GM18868 (cell line): ENCODE data around the gene MYBPH.

Experiments used
- ATAC-seq: cut with Tn5 transposase; IDR thresholded peaks from one replicate; pipeline ENCODE4 v1.9.1; 2021; ENCODE audit warnings: mild to moderate bottlenecking, moderate library complexity; ENCODE audit not compliant: unreplicated experiment

MYBPH gene

DNA sequence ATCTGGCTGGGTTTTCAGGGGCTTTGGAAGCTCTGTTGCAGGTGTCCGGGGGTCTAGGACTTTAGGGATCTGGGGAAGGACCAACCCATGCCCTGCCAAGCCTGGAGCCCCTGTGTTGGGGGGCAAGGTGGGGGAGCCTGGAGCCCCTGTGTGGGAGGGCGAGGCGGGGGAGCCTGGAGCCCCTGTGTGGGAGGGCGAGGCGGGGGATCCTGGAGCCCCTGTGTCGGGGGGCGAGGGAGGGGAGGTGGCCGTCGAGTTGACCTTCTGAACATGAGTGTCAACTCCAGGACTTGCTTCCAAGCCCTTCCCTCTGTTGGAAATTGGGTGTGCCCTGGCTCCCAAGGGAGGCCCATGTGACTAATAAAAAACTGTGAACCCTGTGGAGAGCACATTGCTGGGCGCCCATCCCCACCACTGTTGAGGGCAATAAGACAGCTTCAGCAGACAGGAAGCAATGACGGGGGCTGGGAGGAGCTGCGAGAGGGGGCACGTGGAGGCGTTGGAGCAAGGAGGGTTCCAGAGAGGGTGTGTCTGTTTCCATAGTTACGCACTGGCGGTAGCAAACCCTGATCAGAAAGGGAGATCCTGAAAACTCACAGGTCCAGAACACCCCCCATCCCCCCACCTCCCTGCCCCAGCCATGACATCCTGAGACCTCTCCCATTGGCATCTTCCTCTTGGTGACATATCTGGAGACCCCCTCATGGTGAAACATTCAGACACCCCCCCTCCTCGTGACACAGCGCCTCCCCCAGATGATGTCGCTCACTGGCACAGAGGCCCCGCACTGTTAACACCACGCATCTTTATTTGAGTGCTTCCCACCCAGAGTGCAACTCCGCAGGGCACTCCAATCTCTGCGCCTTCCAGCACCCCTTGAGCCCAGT lies 8.4 kb downstream of the MYBPH start:
- ATAC-seq, result no peak

- no peak for ATAC-seq
These were observed 9.3 kb downstream of the MYBPH start for GRCh38 chr1:203166192-203166940.

- ATAC-seq, result no peak
These were observed 9.8 kb downstream of the MYBPH start for GRCh38 chr1:203165800-203166161.

GRCh38 chr1:203165101-203165799 lies 10.4 kb downstream of the MYBPH start:
- no peak for ATAC-seq

GRCh38 chr1:203163891-203164635 lies 11.6 kb downstream of the MYBPH start:
- ATAC-seq, result no peak

DNA sequence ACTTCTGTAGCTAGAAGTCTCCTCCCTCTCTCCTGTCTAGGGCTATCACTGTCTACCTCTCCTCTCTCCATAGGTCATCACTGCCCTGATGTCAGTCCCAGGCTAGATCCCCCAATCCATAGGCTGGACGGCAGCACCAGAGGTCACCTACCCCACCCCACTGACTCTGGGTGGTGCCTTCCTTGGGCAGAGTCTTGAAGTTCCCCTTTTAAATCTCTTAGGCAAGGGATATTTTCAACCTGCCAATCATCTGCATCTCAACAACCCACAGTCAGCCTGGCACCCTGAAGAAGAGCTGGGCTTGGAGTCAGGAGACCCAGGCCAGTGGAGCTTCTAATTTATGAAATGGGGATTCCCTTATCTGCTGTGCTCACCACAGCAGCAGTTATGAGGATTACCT lies 13.2 kb downstream of the MYBPH start:
- no peak for ATAC-seq

DNA sequence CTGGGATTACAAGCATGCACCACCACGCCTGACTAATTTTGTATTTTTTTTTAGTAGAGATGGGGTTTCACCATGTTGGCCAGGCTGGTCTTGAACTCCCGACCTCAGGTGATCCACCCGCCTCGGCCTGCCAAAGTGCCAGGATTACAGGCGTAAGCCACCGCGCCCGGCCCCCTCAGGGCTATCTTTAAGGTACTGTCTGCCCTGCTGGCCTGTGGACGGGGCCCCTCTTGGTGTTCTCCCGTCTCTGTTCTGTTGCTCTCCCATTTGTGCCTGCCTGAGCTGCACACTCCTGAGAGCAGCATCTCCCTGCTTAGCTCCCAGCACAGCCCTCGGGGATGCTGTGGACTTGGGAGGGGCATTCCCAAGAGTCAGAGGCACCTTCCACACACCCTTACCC lies 13.9 kb downstream of the MYBPH start:
- ATAC-seq, result no peak

DNA sequence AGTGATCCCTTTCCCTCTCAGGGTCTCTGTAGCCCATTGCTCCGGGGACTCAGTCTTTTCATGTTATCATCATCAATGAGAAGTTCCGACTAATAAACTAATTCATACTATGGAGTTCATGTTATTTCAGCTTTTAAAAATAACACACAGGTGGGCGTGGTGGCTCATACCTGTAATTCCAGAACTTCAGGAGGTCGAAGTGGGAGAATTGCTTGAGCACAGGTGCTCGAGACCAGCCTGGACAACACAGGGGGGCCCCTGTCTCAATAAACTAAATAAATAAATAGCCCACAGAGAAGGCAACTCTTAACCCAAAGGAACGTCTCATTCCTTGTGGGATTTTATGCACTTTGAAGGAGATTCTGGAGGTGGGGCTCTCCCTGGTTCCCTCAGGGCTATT lies 14.5 kb downstream of the MYBPH start:
- ATAC-seq, result no peak

- no peak for ATAC-seq
These were observed 15.8 kb downstream of the MYBPH start for GRCh38 chr1:203159844-203160243.

GRCh38 chr1:203158960-203159665 lies 16.5 kb downstream of the MYBPH start:
- ATAC-seq, result no peak

DNA sequence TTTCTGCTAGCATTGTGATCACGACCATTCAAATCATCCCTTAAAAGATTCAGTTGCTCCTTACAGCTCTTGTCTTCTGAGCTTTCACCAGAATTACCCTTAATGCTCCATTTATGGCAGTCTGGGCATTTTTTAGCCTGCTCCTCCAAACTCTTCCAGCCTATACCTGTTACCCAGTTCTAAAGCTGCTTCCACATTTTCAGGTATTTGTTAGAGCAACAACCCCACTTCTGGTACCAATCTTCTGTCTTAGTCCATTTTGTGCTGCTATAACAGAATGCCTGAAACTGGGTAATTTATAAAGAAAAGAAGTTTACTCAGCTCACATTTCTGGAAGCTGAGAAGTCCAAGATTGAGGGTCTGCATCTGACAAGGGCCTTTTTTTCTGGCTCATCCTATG lies 17.2 kb downstream of the MYBPH start:
- ATAC-seq, result no peak

- no peak for ATAC-seq
These were observed 19.3 kb downstream of the MYBPH start for GRCh38 chr1:203156280-203156679.

DNA sequence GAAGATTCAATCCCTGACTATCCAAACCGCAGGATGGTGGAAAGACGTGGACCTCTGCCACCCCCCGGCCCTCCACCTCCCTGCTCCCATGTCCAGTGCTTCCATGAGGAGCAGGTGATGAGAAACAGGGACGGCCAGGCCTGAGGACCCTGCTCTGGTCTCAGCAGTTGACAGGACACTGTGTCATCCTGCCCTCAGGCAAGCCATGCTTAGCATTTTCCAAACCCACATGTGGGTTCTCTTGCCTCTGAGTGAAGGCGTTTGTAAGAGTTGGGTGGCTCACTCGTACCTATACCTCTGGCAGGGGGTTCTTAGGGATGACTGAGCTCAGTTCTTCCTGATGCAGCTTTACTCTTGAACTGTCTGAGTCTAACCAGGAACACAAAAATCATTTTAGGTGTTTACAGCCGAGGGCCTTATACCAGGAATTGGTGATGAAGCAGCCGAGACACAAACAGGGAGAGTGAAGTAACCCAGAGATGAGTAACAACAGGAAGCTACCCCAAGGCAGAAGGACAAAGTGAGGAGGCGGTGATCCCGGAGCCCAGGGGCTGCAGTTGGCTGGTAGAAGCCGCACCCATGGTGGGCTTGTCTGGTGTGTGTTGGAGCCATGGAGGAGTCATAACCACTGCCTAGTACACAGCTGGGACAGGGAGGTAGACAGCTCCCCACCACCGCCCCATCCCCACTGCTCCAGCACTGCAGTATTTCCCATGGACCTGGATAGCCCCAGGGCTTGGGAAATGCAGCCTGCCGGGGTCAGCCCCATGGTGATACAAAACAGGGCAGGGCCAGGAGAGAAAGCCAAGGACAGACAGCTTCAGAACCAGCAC lies 21.4 kb downstream of the MYBPH start:
- no peak for ATAC-seq

DNA sequence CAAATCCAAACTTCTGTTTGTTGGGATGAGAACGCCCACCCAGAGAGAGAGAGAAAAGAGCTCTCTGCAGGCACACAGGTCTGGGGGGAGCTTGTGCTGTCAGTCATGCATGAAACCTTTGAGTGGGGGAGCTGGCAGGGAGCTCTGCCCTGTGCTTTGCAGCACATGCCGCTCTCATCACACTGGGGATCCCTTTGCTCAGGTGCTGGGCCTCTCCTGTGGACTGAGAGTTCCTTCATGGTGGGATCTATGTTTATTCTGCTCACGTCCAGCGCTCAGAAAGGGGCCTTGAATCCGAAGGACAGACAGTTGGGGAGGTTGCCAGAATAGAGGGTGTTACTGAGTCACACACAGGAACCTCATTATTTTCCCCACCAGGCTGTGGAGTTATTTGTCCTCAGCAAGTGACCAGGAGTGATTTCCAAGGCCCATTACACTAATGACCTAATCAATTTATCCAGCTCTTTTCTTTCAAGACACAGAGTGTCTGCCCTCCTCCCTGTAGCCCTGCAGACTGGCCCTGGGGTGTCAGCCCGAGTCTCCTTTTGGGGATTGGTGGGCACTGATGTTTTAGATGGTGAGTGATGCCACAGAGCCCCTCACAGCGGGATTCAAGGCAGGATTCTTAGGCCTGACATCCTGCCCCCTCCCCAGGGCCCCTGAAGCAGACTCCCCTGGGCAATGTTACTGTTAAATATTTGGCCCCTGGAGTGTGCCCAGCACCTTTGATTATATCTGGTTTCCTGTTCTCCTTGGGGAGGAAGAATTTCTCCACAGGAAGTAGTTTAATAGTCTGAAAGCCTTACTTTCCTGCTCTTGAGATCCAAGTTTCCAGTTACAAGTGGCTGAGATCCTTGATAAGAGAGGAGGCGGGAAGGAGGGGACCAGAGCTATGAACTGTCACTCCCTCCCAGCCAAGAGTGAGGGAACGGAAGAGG lies 22.3 kb downstream of the MYBPH start:
- ATAC-seq, result no peak

DNA sequence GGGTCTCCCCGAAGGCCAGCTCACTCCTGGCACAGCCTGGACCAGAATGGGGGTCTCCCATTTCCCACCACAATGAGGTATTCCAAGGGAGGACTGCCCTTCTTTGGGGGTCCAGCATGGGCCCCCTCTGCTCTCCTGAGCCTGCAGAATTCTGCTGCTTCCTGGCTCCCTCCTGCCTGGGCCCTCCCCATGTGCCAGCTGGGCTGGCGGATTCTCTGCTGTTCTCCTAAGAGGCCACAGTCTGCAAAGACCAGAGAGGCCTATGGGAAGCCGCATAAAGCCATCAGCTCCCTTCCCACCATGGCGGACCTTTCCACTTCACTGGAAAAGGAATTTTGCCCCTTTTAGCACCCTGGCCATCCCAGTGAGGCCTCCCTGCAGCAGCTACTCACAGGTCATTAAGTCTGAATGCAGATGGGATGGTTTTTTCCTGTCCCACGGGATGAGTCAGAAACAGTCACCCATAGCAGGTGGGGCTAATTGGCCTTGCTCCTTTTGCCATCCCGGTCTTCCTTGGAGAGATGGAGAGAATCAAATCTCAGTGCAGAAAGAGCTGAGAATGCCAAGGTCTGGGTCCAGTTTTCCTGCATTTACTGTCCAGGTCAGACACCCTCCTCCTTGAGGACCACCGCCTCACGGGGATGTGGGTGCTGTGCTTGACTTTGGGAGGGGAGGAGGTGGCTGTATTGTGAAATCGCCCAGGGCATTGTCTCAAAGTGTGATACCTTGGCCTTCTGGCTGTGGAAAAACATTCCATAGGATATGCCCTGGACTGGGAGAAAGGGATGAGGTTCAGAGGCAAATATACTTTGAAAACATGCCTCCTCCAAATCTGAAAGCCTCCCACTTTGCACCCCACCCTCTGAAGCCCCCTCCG lies 23.2 kb downstream of the MYBPH start:
- no peak for ATAC-seq

- no peak for ATAC-seq
These were observed 24.1 kb downstream of the MYBPH start for GRCh38 chr1:203151362-203152157.
